HCEC 1CT (cell line): ENCODE data around the gene MAP3K21.

Source experiments
- DNase-seq: peaks from one replicate; pipeline ENCODE4 v3.0.0-alpha.2; 2017

MAP3K21 gene

GRCh38 chr1:233326811-233327650, 493 bp upstream of the MAP3K21 start:
- no peak for DNase-seq

- DNase-seq: no peak
These were observed 808 bp downstream of the MAP3K21 start for GRCh38 chr1:233328142-233328921.

GRCh38 chr1:233331676-233332519, 4.4 kb downstream of the MAP3K21 start:
- no peak for DNase-seq

- no peak for DNase-seq
These were observed 5.6 kb downstream of the MAP3K21 start for GRCh38 chr1:233333086-233333485.

DNA sequence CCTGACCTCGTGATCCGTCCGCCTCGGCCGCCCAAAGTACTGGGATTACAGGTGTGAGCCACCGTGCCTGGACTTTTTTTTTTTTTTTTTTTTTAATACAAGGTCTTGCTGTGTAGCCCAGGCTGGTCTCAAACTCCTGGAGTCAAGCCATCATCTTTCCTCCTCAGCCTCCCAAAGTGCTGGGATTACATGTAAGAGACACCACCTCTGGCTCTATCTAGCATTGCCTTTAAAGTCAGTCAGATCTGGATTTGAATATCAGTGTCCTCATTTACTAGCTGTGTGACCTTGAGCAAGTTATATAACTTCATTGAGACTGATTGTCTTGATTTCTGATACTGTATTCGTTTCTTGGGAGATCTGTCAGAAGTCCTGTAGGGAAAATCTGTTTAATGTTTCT, 6.6 kb downstream of the MAP3K21 start:
- no peak for DNase-seq

DNA sequence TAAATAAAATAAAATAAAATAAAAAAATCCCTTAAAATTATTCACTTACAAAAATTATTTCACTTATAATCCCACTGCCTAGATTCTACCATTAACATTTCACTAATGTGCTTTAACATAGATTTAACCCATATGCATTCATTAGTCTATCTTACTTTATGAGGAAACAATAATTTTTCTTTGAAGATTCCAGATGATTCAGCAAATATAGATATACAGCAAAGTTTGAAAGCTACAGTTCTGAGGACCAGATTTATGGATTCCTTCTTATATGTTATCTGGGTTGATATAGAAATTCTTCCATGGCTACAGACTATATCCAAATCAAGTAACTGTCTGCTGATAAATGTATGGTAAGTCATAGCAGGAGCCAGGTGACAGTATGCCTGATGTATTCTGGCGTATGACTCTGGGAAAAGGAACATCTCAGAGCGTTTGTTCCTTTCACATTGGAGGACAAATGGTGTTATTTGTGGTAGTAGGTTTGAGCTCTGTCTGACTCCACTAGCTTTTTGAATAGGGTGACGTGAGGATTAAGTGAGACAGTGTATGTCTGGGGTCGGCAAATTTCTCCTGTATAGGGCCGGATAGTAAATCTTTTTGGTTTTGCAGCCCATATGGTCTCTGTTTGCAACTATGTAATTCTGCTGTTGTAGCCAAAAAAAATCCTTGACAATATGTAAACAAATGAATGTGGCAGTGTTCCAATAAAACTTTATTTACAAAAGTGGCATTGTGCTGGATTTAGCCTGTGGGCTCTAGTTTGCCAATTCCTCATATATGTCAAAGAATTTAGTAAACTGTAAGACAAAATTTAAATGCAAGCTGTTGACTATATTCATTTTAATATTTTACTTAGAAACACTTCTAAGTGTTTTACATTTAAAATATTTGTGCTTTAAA, 9.3 kb downstream of the MAP3K21 start:
- DNase-seq: no peak

DNA sequence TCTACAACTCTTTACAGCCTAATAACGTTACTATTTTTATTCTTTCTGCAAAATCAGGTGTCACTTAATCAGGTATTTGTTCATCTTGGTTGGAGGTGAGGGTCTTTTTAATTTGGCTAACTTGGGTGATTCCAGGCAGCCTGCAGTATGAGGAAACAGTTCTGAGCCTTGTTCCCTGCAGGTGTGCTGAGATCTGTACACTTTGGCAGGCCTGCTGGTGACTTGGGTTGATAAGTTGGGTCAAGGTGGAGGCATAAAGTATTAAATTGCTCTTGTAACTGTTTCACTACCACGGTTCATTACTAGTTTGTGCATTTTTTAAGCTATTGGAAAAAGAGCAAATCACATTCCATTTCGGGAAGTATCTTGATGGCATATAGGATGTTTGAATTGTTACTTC, 10.0 kb downstream of the MAP3K21 start:
- no peak for DNase-seq

DNA sequence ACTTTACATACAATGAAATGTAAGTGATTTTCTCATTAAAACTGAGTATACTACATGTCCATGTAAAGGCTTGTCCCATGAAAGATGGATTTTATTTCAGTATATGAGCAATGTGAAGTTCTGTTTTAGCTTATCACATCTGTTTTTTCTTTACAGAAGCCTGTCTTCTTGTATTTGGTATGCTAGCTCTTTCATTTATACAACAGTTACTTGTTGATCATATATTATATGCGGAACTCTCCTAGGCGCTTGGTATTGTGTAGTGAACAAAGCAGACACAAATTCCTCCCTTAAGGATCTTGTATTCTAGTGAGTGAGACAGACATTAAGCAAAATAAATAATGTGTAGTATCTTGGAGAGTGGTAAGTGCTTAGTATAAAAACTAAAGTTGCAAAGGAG, 10.6 kb downstream of the MAP3K21 start:
- no peak for DNase-seq

DNA sequence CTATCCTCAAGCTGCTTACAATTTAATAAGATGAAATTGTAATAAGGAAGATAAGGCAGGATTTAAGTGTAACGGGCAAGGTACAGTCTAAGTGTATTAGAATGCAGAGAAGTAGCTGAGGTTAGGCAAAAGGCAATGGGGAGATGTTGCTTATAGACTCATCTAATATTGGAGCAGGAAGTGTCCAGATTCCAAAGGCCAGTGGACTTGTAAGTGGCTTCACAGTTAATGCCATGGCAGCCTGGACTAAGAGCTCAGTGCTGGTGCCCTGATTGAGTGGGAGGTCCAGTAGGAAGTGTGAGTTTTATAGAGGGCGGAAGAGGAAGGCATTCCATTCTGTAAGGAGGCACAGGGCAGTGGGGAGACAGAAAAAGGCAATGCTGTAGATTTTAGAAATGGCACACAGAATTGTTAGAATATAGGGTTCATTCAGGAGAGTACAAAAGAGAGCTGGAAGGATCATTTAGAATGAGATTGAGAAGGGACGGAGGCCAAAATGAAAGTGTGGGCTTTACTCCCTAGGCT, 12.6 kb downstream of the MAP3K21 start:
- DNase-seq: no peak

- no peak for DNase-seq
These were observed 13.5 kb downstream of the MAP3K21 start for GRCh38 chr1:233340966-233341516.

DNA sequence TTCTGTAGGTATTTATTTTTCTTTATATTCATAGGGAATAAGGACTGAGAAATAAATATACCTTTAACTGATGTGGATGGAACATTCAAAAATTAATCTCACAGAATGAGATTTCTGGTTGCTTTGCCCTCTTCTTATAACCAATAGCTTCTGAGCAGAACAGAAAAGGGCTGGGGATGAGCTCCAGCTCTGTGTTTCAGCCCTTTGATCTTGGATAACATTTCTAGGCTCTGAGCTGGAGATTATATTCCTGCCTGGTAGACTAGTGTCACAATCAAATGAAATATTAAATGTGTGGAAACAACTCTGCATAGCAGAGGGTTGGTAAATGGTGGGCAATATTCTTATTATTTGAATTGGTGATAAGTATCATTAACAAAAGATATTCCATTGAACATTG, 14.6 kb downstream of the MAP3K21 start:
- no peak for DNase-seq

GRCh38 chr1:233343262-233343661, 15.7 kb downstream of the MAP3K21 start:
- no peak for DNase-seq

DNA sequence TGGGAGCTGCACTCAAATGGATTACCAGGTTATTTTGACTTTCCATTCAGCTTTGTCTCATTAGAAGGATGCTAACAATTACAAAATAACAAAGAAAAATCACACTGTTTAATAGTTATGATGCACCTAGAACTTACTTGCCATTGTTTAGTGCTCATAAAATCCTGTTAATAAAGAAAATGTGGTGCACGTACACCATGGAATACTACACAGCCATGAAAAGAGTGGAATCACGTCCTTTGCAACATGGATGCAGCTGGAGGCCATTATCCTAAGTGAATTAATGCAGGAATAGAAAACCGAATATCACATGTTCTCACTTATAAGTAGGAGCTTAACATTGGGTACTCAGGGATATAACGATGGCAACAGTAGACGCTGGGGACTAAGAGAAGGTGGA, 19.8 kb downstream of the MAP3K21 start:
- DNase-seq: no peak

DNA sequence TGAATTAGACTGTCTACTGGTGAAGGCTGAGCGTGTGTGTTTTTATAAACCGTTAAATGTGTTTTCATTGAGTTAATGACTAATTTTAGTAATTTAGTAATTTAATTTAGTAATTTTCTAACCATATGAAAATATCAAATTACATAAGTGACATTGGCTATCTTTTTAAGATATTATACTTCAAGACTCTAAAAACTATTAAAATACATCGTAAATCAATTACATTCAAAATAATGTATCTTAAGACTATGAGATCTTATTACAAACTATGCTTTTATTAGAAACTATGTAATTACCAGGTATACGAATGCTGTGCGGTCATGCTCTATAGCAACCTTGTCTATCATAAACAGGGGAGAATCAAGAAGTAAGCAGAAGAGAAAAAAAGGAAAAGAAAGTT, 21.6 kb downstream of the MAP3K21 start:
- no peak for DNase-seq

GRCh38 chr1:233354983-233355382, 27.5 kb downstream of the MAP3K21 start:
- no peak for DNase-seq

GRCh38 chr1:233355841-233356704, 28.5 kb downstream of the MAP3K21 start:
- DNase-seq: no peak

DNA sequence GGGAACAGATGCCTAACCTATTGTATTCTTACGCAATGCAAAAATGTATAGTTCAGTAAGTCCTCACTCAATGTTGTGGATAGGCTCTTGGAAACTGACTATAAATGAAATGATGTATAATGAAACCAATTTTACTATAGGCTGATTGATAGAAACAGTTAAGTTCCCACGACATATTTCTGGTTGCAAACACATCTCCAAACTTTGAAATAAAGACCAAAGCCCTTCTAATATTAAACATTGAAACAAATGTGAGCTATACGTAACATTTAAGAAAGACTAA, 29.1 kb downstream of the MAP3K21 start:
- no peak for DNase-seq

- no peak for DNase-seq
These were observed 30.3 kb downstream of the MAP3K21 start for GRCh38 chr1:233357595-233358397.

GRCh38 chr1:233359431-233359830, 31.9 kb downstream of the MAP3K21 start:
- no peak for DNase-seq

DNA sequence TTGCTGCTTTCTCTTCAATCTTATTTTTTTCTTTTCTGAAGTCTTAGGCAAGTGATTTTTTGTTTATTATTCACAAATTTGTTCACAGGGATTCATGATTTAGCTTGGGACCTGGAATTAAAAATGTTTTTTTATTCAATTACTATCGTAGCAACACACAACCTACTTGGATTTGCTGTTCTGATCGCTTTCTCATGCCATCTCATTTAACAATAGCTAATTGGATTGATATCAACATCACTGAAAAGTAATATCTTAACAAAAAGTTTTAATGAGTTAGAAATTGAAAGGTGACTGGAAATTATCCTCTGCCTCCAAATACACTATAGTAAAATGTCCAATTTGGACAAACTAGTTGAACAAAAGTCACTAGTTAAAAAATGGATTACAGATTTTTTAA, 32.4 kb downstream of the MAP3K21 start:
- DNase-seq: no peak
